ENCODE results near the gene LMF2. TPM values are rescaled to one million over a fixed set of nuclear protein-coding genes. Genes with fewer than 3 reads are reported as not detected.

LMF2 gene
- total and polyA plus RNA-seq, 2 of the 4 experiments (the other 2 are of a cell fraction): 16.8 to 82.6 TPM

- no peak overlapping the region for H4K8ac ChIP-seq (ENCODE audit: low read depth in 2 of 2, low read length in 2 of 2)
- no TSS peak for BruUV-seq (replicated peaks)
- intact Hi-C loops (cut with micrococcal nuclease): no loop called here
- no peaks in the 10 kb centered on the region for H4K20me1 ChIP-seq (ENCODE audit: insufficient read depth, low read length)
- no peak for TF ChIP-seq FOS (IDR thresholded peaks at IDR 0.05; ENCODE audit: low read depth, low read length)
- no peak for TF ChIP-seq BHLHE40 (IDR thresholded peaks at IDR 0.05; ENCODE audit: low read depth, low read length)
- TF ChIP-seq CTCF (conservative IDR thresholded peaks at IDR 0.05; ENCODE audit: low read depth, low read length): no peak
- no peak for ATAC-seq (ENCODE audit: low read depth)
- dilution Hi-C loops (cut with HindIII; ENCODE audit: low sequenced_read_pairs, unreplicated experiment): no loop called here
- no peak overlapping the region for H2AFZ ChIP-seq (replicated peaks; ENCODE audit: low read length, poor library complexity)
- no peak overlapping the region for H4K5ac ChIP-seq (ENCODE audit: low read depth, low read length)
- H4K91ac ChIP-seq (ENCODE audit: insufficient read depth, low read depth, low read length): no peak overlapping the region
- no peaks in the 10 kb centered on the region for H3K9me3 ChIP-seq (ENCODE audit: control insufficient read depth, insufficient read depth, low read length)
- H3K9me1 ChIP-seq (ENCODE audit: insufficient read depth, low read length): no peaks in the 10 kb centered on the region
- H2AK9ac ChIP-seq (replicated peaks; ENCODE audit: low read depth, low read length, poor library complexity): no peak overlapping the region
- no peak for DNase-seq
- H3K36me3 ChIP-seq (ENCODE audit: control insufficient read depth, insufficient read depth, low read length): no peaks in the 10 kb centered on the region
- no peak overlapping the region for H3K27ac ChIP-seq (ENCODE audit: insufficient read depth, low read length)
- no peaks in the 10 kb centered on the region for H3K79me1 ChIP-seq (ENCODE audit: low read depth in 1 of 2, low read length in 2 of 2)
- no peak overlapping the region for H2AK5ac ChIP-seq (ENCODE audit: low read depth, low read length)
- ChIA-PET POLR2A (ENCODE audit: unreplicated experiment) (interaction anchor here (0.5 kb wide), 1 partner anchor 16 kb away, joined by 9 read pairs; no protein-coding TSS in a partner anchor), CTCF (interaction anchor here (0.5 to 1.0 kb wide), 3 partner anchors 11 to 31 kb away, joined by 3 read pairs; partner anchors contain the start of gene KLHDC7B)
- in situ Hi-C loops (cut with MboI; ENCODE audit: low sequenced_read_pairs): no loop called here
- H3K4ac ChIP-seq (ENCODE audit: low read depth, low read length): no peak overlapping the region
- no peak overlapping the region for H2BK5ac ChIP-seq (ENCODE audit: low read depth, low read length, poor library complexity, severe bottlenecking)
- no peak overlapping the region for H3K56ac ChIP-seq (ENCODE audit: extremely low read depth, insufficient read depth, low read length)
- WGBS, 2 experiments (ENCODE audit: extremely low coverage in 2 of 2, insufficient read length in 1 of 2): no CpG with 5 or more reads among the region's 5 CpGs
- H2BK120ac ChIP-seq (ENCODE audit: low read depth, low read length): no peak overlapping the region
- no peak overlapping the region for H3K4me2 ChIP-seq (ENCODE audit: low read depth, low read length)
- no peaks in the 10 kb centered on the region for H3K4me1 ChIP-seq (ENCODE audit: control insufficient read depth, insufficient read depth, low read length)
- H3K4me3 ChIP-seq (ENCODE audit: insufficient read depth, low read depth, low read length): no peak overlapping the region
- no peak overlapping the region for H2BK20ac ChIP-seq (ENCODE audit: low read depth, low read length)
- H2BK15ac ChIP-seq (ENCODE audit: low read depth, low read length): no peak overlapping the region
- no peak overlapping the region for H3K9ac ChIP-seq (ENCODE audit: low read depth, low read length)
- no peak overlapping the region for H3K14ac ChIP-seq (replicated peaks; ENCODE audit: low read depth, low read length)
- no peak overlapping the region for H3K18ac ChIP-seq (ENCODE audit: low read depth, low read length)
- H3K23ac ChIP-seq (ENCODE audit: low read depth, low read length): no peak overlapping the region
- peaks cover 40% of the 10 kb centered on the region for H3K27me3 ChIP-seq (ENCODE audit: control insufficient read depth, insufficient read depth, low read length)
These were observed 49.2 kb upstream of the LMF2 start for GRCh38 chr22:50556703-50557102.

Measured in IMR-90 (cell line).